LNCaP clone FGC (cell line): ENCODE measurements around the gene FUT2.
"Not testable (repeated sequence)": the region's sequence is repeated elsewhere in the genome, so short reads cannot be mapped to it uniquely, and the experiment has no call there.

Source experiments
- DNase-seq: peaks from one replicate; pipeline ENCODE4 v3.0.0-alpha.2; 2011; ENCODE audit warnings: low read depth
- H3K4me3 ChIP-seq: 2 replicates; pipeline ENCODE4 v1.5.1; 2011; ENCODE audit warnings: mild to moderate bottlenecking, low read depth, low read length, control low read depth
- CTCF ChIP-seq: IDR thresholded peaks from 2 replicates; pipeline ENCODE4 v1.5.1; 2012; ENCODE audit warnings: mild to moderate bottlenecking; ENCODE audit not compliant: control insufficient read depth, insufficient read depth; ENCODE audit errors: extremely low read depth

Gene FUT2

GRCh38 chr19:48713864-48714755, 18.3 kb downstream of the FUT2 start:
- H3K4me3 ChIP-seq = peak overlapping the region; percentile 69
- no peak for TF ChIP-seq CTCF
- DNase-seq = peak; percentile 93

- no peak for TF ChIP-seq CTCF
- peak overlapping the region; percentile 68 for H3K4me3 ChIP-seq
- DNase-seq = no peak
Observed at GRCh38 chr19:48714759-48715675, 19.2 kb downstream of the FUT2 start.

GRCh38 chr19:48715681-48716171, 20.0 kb downstream of the FUT2 start:
- no peak overlapping the region for H3K4me3 ChIP-seq
- no peak for DNase-seq
- TF ChIP-seq CTCF = no peak

GRCh38 chr19:48716562-48717291, 21.0 kb downstream of the FUT2 start:
- no peak for DNase-seq
- no peak for TF ChIP-seq CTCF
- no peak overlapping the region for H3K4me3 ChIP-seq

- DNase-seq, H3K4me3 ChIP-seq: not testable (repeated sequence)
Observed at GRCh38 chr19:48718106-48718505, 22.3 kb downstream of the FUT2 start.

GRCh38 chr19:48718711-48719231, 23.0 kb downstream of the FUT2 start:
- no peak for DNase-seq
- H3K4me3 ChIP-seq = no peak overlapping the region
- no peak for TF ChIP-seq CTCF
